ENCODE results near the gene MRPL55.

DNA sequence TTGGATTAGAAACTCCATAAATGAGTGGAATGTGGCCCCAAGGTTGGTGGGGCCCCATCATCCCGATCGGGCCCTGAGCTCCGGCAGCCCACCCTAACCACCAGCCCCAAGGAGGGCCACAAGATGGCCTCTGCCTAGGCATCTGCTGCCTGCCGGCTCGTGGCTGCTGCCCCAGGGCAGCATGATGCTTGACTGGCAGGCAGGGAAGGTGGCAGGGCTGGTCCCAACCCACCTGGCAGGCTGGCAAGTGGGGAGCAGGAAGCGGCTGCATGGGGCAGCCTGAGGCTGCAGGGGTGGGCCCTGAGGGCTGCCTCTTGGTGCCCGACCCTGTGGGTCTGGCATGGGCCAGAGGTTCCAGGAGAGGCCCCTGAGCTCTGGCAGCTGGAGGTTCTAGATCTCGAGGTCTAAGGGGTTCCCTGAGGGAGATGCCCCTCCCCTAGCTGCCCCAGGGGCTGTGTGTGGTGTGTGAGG is 39.9 kb upstream of the MRPL55 start:
- TF ChIP-seq, protein P1, sequence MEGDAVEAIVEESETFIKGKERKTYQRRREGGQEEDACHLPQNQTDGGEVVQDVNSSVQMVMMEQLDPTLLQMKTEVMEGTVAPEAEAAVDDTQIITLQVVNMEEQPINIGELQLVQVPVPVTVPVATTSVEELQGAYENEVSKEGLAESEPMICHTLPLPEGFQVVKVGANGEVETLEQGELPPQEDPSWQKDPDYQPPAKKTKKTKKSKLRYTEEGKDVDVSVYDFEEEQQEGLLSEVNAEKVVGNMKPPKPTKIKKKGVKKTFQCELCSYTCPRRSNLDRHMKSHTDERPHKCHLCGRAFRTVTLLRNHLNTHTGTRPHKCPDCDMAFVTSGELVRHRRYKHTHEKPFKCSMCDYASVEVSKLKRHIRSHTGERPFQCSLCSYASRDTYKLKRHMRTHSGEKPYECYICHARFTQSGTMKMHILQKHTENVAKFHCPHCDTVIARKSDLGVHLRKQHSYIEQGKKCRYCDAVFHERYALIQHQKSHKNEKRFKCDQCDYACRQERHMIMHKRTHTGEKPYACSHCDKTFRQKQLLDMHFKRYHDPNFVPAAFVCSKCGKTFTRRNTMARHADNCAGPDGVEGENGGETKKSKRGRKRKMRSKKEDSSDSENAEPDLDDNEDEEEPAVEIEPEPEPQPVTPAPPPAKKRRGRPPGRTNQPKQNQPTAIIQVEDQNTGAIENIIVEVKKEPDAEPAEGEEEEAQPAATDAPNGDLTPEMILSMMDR (IDR thresholded peaks at IDR 0.05): no peak
- TF ChIP-seq POLR2AphosphoS5 (IDR thresholded peaks at IDR 0.05) (no peak), POLR2A (IDR thresholded peaks at IDR 0.05) (no peak)

All from prostate gland (tissue), 2 donors.